Central memory CD8-positive, alpha-beta T cell (primary cell): ENCODE results near the gene ARHGAP26.
A peak's percentile ranks its signal among the peaks of the same experiment; 100 is the strongest.

ENCODE experiments used
- ATAC-seq: fragments of 150-1000 bp; cut with Tn5 transposase; replicated peaks from 2 replicates; pipeline ENCODE4 v1.10.0; 2022; ENCODE audit warnings: mild to moderate bottlenecking, moderate FRiP score, moderate number of reproducible peaks; ENCODE audit not compliant: poor library complexity, severe bottlenecking; ENCODE audit errors: extremely low read depth
- DNase-seq, 2 donors: peaks; one replicate each; pipeline ENCODE4 v3.0.0; 2021; ENCODE audit warnings: low spot score in 2 of 2
- H3K27ac Mint-ChIP-seq: one replicate; pipeline ENCODE4 v1.8.0; 2022; ENCODE audit warnings: low read depth, mild to moderate bottlenecking, moderate library complexity, mixed read lengths
- H3K27me3 Mint-ChIP-seq: one replicate; pipeline ENCODE4 v1.8.0; 2022; ENCODE audit warnings: mixed read lengths
- H3K36me3 Mint-ChIP-seq: one replicate; pipeline ENCODE4 v1.8.0; 2022; ENCODE audit warnings: mild to moderate bottlenecking, moderate library complexity, mixed read lengths; ENCODE audit not compliant: insufficient read depth
- H3K4me1 Mint-ChIP-seq: one replicate; pipeline ENCODE4 v1.8.0; 2022; ENCODE audit warnings: mixed read lengths
- H3K4me3 Mint-ChIP-seq: one replicate; pipeline ENCODE4 v1.8.0; 2022; ENCODE audit warnings: mild to moderate bottlenecking, moderate library complexity, mixed read lengths
- H3K9me3 Mint-ChIP-seq: one replicate; pipeline ENCODE4 v1.8.0; 2022; ENCODE audit warnings: mixed read lengths

The ARHGAP26 gene

DNA sequence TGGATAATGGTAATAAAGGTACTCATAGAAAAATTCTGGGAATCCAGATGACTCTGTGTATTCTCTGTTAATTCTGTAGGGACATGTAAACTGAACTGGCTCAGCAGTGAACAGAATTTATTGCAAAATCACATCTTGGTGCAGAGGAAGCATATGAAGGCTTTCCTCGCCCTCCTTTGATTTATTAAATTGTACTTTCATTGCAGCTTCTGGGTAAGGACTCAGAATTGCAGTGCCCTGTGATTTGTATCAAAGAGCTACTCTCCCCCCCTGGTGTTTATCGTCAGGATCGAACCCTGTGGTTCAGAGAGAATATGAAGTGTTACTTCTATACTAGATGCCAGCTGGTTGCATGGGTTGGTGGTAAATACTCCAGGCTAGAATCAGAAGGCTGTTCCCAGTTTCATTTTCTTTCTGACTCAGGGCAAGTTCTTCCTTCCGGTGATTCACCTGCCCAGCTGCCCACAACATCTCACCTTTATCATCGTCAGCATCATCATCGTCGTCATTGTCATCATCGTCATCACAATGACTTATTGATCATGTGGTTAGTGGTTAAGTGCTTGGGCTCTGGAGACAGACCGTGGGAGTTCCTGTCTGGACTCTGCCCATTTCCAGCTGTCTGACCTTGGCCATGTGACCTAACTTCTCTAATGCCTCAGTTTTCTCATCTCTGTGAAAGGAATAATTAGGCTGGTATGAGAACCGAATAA, 238.8 kb downstream of the ARHGAP26 start:
- H3K27ac Mint-ChIP-seq = peak overlapping the region; percentile 97
- H3K27me3 Mint-ChIP-seq = no peaks in the 10 kb centered on the region
- DNase-seq (peak; percentile 50 to 88), ATAC-seq (peak; percentile 92)
- H3K9me3 Mint-ChIP-seq = no peaks in the 10 kb centered on the region
- H3K4me3 Mint-ChIP-seq = peak overlapping the region; percentile 17
- H3K36me3 Mint-ChIP-seq = peaks cover 22% of the 10 kb centered on the region
- H3K4me1 Mint-ChIP-seq = peaks cover 48% of the 10 kb centered on the region

DNA sequence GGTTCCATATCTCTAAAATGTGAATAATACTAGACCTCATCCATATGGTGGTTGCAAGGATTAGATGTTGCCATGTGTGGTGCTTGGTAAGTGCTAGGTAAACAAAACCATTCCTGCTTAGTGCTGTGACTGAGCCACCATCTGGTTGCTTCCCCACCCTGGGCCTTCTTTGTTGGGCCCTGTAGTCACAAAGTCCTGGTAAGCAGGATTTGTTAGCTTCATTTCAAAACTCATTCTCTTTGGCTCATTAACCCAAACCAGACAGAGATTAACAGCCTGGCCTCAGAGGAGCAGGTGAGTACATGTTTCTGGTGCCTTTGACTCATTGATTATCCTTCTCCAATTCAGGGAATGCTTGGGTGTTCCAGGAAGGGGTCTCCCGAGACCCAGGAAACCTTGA, 240.2 kb downstream of the ARHGAP26 start:
- no peaks in the 10 kb centered on the region for H3K9me3 Mint-ChIP-seq
- H3K27me3 Mint-ChIP-seq = no peaks in the 10 kb centered on the region
- peaks cover 24% of the 10 kb centered on the region for H3K36me3 Mint-ChIP-seq
- peaks cover 36% of the 10 kb centered on the region for H3K4me1 Mint-ChIP-seq
- no peak for DNase-seq
- peak overlapping the region; percentile 97 for H3K27ac Mint-ChIP-seq
- H3K4me3 Mint-ChIP-seq = no peak overlapping the region
- ATAC-seq = no peak

DNA sequence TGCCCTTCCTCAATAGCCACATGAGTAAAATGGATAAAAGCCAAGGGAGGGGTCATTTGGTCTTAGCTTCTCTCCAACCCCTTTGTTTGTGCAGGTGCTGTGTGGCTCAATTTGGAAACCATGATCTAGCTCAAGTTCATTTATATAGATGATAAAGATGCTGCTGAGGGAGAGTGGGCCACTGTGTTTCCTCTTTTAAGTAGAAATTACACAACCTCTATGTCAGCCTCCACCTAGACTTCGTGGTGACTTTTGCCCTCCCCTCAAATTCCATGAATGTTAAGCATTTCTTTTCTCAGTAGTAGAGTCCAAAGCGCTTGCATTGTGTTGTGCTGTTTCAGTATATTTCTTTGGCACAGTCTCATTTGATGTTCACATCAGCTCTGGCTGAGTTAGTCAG, 241.4 kb downstream of the ARHGAP26 start:
- no peaks in the 10 kb centered on the region for H3K9me3 Mint-ChIP-seq
- ATAC-seq (no peak), DNase-seq (no peak)
- no peaks in the 10 kb centered on the region for H3K27me3 Mint-ChIP-seq
- H3K27ac Mint-ChIP-seq = peak overlapping the region; percentile 97
- peaks cover 28% of the 10 kb centered on the region for H3K4me1 Mint-ChIP-seq
- H3K36me3 Mint-ChIP-seq = peaks cover 30% of the 10 kb centered on the region
- H3K4me3 Mint-ChIP-seq = no peak overlapping the region

DNA sequence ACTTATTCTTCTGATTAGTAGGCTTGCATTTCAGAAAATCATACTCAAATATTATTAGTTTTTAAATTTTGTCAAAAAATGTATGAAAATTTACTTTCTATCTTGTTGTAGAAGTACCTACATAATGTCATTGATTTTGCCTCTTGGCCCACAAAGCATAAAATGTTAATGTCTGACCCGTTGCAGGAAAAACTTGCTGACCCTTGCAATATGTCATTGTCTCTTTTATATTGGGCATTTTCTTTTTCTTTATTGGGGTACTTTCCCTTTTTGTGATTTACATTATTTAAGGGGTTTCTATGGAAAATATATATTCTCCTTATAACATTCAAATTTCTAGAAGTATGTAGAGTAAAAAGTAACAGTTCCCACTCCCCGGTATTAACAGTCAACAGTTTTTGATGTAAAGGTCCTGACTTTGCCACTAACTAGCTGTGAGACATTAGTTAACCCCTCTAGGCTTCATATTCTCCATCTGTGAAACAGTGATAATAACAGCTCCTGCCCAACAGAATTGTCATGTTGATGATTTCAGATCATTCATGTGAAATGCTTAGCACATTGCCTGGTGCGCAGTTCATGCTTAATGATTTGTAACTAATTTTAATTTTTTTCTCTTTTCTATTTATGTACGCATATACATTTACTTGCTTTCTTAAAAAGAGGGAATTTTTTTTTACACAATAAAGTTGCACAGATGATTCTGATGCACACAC, 243.2 kb downstream of the ARHGAP26 start:
- Mint-ChIP-seq H3K27ac (no peak overlapping the region), H3K9me3 (no peaks in the 10 kb centered on the region), H3K27me3 (no peaks in the 10 kb centered on the region), H3K4me1 (peaks cover 27% of the 10 kb centered on the region), H3K4me3 (no peak overlapping the region), H3K36me3 (peaks cover 26% of the 10 kb centered on the region)
- no peak for DNase-seq
- ATAC-seq = no peak

DNA sequence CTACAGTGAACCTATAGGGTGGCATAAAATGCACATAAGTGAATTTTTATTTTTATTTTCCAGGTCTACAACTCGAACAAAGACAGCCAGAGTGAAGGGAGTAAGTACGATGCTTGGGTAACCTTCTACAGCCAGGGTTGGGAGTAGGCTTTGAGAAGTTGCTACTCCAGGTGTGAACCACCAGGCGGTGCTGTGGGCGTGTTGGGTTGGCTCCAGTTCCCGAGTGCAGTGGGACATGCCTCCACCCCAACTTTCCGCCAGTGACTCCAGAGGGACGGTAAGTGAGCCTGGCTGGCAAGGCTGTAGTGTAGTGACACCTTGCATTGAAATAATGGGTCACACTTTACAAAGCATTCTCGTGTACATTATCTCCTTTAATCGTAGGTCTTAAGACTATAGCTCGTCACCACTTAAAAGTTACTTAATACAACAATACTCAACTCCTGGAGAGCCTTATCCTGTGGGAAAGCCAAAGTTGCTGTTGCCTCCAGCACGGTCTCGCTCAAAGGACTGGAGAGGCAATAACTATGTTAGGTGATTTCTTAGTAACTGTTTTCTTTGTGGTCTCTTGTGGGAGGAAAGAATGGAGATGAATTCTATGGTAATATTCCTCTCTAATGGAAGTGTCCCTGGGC, 244.0 kb downstream of the ARHGAP26 start:
- Mint-ChIP-seq H3K36me3 (peaks cover 22% of the 10 kb centered on the region), H3K9me3 (no peaks in the 10 kb centered on the region), H3K27ac (no peak overlapping the region), H3K4me1 (peaks cover 25% of the 10 kb centered on the region), H3K27me3 (no peaks in the 10 kb centered on the region), H3K4me3 (no peak overlapping the region)
- no peak for ATAC-seq
- no peak for DNase-seq

DNA sequence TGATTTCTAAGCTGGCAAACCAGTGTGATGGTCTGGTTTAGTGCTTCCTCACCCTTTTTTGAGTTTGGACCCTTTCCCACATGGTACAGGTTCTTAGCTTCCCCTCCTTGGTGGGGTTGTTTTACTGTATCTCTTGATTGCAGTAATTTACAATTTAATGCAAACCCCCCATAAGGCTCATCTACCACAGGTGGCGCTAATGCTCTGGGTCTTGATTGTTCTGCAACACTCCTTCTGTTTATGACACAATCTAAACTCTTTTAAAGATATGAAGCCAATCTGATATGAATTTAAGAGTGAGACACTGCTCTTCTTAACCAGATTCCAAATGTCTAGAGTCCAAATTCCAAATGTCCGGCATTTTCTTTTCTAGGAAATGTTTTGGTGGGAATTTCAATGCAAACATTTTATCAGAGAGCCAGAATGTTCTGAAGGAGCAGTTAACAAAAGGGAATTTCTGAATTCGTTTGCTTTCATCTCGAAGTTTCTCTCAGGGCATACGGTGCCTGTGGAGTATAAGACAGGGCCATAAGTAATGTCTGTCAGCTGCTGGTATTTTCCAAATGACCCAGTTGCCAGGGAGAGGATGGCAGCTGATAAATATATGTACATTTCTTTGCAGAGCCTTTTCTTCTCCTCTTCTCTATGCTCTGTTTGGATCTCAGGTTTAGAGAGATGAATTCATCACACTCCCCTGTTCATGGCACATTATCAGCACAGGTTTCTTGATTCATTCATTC, 246.8 kb downstream of the ARHGAP26 start:
- Mint-ChIP-seq H3K36me3 (peaks cover 17% of the 10 kb centered on the region), H3K4me1 (peaks cover 20% of the 10 kb centered on the region), H3K9me3 (no peaks in the 10 kb centered on the region), H3K4me3 (no peak overlapping the region), H3K27ac (peak overlapping the region; percentile 13), H3K27me3 (no peaks in the 10 kb centered on the region)
- ATAC-seq (peak; percentile 52), DNase-seq (no peak)

DNA sequence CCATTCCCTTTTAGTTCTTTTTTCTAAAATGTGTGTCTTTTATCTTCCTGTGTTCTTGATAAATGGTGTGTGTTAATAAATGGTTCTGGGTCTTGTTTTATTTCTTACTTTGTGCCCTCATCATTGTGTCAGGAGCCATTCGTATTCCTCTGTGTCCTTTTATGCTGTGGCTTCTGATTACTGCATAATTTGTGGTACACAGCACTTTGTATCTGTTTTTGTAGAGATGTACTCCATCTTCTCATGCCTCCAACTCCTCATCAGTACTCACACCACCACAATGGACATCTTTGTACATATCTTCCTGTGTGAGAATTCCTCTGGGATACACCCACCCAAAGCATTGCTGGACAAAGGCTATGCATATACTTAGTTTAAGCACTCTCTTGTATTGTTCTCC, 247.4 kb downstream of the ARHGAP26 start:
- peak overlapping the region; percentile 13 for H3K27ac Mint-ChIP-seq
- H3K4me1 Mint-ChIP-seq = peaks cover 20% of the 10 kb centered on the region
- H3K27me3 Mint-ChIP-seq = no peaks in the 10 kb centered on the region

DNA sequence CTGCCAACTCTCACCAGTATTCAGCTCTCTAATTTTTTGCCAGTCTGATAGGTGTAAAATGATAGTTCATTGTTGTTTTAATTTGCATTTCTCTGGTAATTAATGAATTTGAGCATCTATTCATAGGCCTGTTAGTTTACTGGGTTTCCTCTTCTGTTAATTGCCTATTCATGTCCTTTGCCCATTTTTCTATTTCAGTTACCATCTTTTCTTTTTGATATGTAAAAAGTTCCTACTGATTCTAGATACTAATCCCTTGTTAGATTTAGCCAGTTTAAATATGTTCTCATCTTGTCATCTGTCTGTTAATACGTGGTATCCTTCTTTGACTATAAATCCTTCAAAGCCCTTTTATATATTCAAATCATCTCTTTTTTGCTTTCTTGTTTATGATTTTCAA, 247.8 kb downstream of the ARHGAP26 start:
- Mint-ChIP-seq H3K36me3 (peaks cover 17% of the 10 kb centered on the region), H3K9me3 (no peaks in the 10 kb centered on the region), H3K27me3 (no peaks in the 10 kb centered on the region), H3K27ac (peak overlapping the region; percentile 13), H3K4me3 (no peak overlapping the region), H3K4me1 (peaks cover 22% of the 10 kb centered on the region)
- no peak for DNase-seq
- ATAC-seq = no peak

More for the DNA sequence above, 247.4 kb downstream of the ARHGAP26 start:
- no peaks in the 10 kb centered on the region for H3K9me3 Mint-ChIP-seq
- DNase-seq (no peak), ATAC-seq (no peak)
- peaks cover 17% of the 10 kb centered on the region for H3K36me3 Mint-ChIP-seq
- no peak overlapping the region for H3K4me3 Mint-ChIP-seq

DNA sequence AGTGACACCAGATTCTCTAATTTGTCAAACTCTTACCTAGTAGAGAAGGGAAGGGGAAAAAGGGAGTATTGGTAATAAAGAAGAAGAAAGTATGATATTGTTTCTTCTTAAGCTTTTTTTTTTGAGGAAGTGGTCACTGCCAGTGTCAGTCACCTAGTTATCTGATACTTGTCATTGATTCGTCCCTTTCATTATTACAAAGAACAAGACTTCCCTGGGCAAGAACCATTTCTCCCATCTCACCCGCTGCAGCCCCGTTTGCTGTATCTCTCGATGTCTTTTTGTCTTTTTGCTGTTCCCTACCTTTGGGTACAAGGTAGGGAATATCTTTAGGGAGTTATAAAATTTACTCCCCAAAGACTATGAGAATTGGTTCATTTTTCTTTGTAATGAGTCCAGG, 249.0 kb downstream of the ARHGAP26 start:
- H3K27ac Mint-ChIP-seq = peak overlapping the region; percentile 23
- ATAC-seq (no peak), DNase-seq (no peak)
- no peaks in the 10 kb centered on the region for H3K27me3 Mint-ChIP-seq
- no peak overlapping the region for H3K4me3 Mint-ChIP-seq
- no peaks in the 10 kb centered on the region for H3K9me3 Mint-ChIP-seq
- H3K36me3 Mint-ChIP-seq = peaks cover 17% of the 10 kb centered on the region
- H3K4me1 Mint-ChIP-seq = peaks cover 34% of the 10 kb centered on the region

DNA sequence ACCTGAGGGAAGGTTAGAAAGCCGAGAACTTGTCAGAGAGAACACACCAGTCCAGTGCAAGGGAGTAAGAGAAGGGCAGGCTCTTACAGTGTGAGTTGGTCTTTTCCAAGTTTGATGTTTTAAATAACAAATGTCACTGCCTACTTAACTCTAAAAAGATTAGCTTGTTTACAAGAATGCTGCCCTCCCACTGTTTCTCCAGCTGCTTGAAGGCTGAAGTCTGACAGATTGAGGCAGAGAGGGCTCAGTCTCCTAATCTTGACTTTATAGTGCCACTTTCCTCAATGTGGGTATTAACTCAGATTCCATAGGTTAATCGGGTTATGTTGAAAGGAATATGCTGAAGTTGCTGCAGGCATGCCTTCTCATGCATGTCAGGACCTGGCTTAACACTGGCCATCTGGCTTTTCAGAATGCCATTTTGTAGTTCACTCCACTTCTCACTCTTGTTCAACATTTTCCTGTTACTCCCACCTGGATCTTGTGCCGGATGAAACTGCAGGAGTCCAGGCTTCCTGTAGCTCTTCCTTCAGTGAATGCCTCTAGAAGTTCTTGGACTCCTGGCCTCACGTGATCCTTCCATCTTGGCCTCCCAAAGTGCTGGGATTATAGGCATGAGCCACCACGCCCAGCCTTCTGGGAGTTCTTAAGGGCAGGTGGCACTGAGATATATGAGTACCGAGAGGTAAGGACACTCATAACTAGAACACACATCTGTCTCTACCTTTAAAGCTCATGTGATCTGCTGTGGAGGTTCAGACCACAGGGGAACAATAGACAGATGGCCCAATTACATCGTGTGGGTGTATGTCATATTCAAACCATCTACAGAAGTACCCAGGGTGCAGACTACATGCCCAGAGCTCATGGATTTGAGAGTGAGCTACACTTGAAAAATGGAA, 249.7 kb downstream of the ARHGAP26 start:
- H3K9me3 Mint-ChIP-seq = no peaks in the 10 kb centered on the region
- no peak for ATAC-seq
- no peak for DNase-seq
- peaks cover 37% of the 10 kb centered on the region for H3K4me1 Mint-ChIP-seq
- no peak overlapping the region for H3K4me3 Mint-ChIP-seq
- no peaks in the 10 kb centered on the region for H3K27me3 Mint-ChIP-seq
- H3K27ac Mint-ChIP-seq = peak overlapping the region; percentile 12
- H3K36me3 Mint-ChIP-seq = peaks cover 15% of the 10 kb centered on the region

DNA sequence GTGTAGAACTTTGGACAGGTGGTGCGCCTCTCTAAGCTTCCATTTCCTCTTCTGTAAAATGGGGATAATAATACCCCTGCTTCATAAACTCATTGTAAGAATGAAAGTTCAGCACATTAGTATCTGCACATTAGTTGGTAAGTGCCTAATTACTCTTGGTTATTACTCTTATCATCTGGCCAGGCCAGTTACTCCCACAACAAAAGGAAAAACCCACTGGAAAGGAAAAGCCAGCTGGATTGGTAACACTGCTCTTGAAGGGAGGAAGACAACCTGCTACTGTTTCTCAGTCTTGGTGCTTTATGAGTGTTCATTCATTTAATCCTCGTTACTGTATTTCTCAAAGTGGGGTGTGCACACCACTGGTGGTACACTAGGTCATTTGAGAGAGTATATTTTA, 251.4 kb downstream of the ARHGAP26 start:
- ATAC-seq (no peak), DNase-seq (no peak)
- H3K4me3 Mint-ChIP-seq = no peak overlapping the region
- H3K36me3 Mint-ChIP-seq = peaks cover 5% of the 10 kb centered on the region
- H3K27me3 Mint-ChIP-seq = no peaks in the 10 kb centered on the region
- H3K27ac Mint-ChIP-seq = no peak overlapping the region
- H3K4me1 Mint-ChIP-seq = peaks cover 49% of the 10 kb centered on the region
- H3K9me3 Mint-ChIP-seq = no peaks in the 10 kb centered on the region
